IPS DF 4.7 (cell line): ENCODE data around the gene ZNF215.
"Not testable (repeated sequence)": the region's sequence is repeated elsewhere in the genome, so short reads cannot be mapped to it uniquely, and the experiment has no call there.

ENCODE experiments used
- DNase-seq: peaks from one replicate; pipeline ENCODE4 v3.0.0-alpha.2; 2013; ENCODE audit warnings: low spot score; ENCODE audit errors: extremely low read depth

Gene ZNF215

DNA sequence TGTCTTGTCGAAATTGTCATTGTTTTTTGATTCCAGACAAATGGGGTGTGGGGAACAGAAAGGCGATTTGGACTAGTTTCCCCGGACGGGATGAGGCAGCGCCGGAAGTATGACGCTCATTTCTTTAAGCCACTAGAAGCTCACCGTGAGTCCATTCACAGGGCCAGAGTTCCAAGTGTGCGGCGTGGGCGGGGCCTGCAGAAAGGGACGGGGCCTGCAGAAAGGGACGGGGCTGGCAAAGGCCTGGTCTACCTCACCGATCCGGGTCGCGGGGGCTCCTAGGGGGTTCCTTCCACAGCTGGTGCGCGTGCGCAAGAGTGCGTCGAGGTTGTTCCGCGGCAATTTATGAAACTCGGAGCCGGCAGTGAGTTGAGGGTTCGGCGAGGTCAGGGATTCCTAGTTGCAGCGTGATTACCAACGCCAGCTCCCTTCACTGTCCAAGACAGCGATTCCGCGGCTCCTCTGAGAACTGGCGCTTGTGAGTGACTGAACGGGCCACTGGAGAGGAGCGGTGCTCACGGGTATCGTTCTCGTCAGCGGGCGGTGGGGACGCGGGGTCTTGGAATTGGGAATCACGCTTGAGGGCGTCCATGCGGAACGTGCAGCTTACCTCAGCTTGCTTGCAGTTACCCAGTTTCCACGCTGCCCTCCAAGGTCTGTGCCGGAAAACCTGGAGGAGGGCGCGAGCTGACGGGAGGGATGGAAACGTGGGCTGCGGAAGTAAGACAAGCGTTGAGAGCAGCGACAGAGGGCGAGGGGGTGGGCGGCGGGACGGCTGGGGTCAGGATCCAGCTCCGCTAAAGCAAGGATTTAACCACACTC is at the start of gene ZNF215:
Gene ZNF215, plus strand, starts transcription at position 219 of the 822 bp plus-strand sequence. CDS start 5,847 bp downstream, outside the sequence.
- DNase-seq, result no peak

DNA sequence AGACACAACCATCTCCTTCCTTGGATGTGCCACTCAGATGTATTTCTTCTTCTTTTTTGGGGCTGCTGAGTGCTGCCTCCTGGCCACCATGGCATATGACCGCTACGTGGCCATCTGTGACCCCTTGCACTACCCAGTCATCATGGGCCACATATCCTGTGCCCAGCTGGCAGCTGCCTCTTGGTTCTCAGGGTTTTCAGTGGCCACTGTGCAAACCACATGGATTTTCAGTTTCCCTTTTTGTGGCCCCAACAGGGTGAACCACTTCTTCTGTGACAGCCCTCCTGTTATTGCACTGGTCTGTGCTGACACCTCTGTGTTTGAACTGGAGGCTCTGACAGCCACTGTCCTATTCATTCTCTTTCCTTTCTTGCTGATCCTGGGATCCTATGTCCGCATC is 49.3 kb upstream of the ZNF215 start:
- no peak for DNase-seq

DNA sequence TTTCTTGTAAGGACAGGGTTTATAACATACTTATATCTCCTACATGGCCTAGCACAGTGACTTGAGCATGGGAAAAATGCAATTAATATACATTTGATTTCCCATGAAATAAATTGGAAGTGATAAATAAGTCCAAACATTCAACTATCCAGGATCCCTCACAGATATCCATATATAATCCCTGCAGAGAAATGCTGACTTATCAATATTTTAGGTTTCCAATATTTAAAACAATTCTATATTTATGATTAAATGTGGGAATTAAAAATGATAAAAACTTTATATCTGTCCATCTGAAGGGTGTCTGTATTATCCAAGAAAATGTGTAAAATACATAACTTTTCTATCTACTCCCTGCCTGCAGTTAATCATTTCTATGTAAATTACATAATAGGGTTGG is 43.5 kb upstream of the ZNF215 start:
- no peak for DNase-seq

DNA sequence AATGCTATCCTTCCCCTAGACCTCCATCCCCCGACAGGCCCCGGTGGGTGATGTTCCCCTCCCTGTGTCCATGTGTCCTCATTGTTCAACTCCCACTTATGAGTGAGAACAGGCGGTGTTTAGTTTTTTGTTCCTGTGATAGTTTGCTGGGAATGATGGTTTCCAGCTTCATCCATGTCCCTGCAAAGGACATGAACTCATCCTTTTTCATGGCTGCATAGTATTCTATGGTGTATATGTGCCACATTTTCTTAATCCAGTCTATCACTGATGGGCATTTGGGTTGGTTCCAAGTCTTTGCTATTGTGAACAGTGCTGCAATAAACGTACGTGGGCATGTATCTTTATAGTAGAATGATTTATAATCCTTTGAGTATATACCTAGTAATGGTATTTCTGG is 38.5 kb upstream of the ZNF215 start:
- not testable (repeated sequence) for DNase-seq

DNA sequence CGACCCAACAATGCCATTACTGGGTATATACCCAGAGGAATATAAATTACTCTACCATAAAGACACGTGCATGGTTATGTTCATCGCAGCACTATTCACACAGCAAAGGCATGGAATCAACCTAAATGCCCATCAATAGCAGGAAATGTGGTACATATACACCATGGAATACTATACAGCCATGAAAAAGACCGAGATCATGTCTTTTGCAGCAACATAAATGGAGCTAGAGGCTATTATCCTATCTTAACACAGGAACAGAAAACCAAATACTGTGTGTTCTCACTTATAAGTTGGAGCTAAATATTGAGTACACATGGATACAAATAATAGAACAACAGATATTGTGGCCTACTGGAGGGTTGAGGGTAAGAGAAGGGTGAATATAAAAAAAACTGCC is 37.4 kb upstream of the ZNF215 start:
- DNase-seq, result no peak

DNA sequence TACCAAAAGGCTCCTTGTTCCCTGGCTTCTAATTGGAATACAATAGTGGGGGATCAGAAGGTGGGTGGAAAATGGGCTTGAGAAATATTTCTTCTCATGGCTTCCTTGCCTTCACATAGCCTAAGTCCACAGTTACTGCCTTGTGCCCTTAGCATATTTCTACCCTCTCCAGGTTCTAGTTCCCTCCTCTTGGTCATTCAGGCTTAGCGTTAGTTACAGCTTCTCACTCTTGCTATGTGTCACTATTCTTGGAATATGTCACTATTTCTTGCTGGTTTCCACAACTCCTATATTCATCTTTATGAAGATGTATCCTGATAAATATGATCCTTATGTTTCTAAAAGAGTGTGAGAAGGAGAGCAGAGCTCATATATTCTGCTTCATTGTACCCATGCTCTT is 36.4 kb upstream of the ZNF215 start:
- DNase-seq, result no peak

DNA sequence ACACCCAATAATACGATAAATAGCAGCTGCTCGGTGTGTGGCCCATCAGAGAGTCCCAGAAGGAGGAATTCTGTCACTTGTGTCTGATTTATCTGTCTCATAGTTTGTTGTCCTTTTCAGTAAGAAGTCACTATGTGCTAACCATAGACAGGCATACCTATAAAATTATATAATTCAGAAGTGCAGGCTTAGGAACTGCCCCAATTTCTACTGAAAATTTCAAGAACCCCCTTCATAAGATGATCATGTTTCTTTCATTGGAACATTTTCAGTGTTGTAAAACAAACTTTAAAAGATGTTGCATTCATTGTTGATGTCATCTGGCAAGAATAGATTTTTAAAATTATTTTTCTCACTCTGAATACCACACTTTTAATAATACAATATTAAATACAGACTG is 33.8 kb upstream of the ZNF215 start, which contains the start of gene OR2D2:
Gene OR2D2, minus strand, starts transcription at position 101 of the 400 bp plus-strand sequence. Its CDS starts 0 bp downstream, at position 101.
- no peak for DNase-seq

DNA sequence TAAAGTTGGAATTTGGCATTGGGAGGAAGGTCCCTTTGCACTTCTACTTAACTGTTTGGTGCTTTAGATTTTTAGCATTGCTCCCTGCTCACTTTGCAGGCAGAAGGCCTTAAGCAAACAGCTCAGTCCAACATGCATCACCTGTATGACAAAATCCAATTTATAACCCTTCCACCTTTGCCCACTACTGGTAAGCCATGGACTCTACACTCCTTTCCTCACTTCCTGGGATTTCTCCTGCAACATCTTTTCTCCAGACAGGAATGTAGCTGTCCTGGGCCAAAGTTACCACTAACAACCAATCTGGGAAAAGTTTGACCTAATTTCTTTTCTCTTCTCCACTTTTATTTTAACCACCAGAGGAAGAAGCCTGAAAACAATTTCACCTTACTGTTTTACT is 32.1 kb upstream of the ZNF215 start:
- DNase-seq, result no peak

DNA sequence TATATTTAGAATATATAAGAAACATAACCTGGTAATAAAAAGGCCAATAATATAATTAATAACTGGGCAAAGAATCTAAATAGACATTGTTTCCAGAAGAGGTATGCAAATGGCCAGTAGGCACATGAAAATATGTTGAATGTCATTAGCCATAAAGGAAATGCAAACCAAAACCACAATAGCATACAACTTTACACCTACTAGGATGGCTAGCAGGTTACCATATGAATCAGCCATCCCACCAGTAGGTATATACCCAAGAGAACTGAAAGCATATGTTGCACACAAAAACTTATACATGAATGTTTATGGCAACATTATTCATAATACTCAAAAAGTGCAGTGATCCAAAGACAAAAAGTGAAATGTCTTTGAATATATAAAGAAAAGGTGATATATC is 31.2 kb upstream of the ZNF215 start:
- no peak for DNase-seq

DNA sequence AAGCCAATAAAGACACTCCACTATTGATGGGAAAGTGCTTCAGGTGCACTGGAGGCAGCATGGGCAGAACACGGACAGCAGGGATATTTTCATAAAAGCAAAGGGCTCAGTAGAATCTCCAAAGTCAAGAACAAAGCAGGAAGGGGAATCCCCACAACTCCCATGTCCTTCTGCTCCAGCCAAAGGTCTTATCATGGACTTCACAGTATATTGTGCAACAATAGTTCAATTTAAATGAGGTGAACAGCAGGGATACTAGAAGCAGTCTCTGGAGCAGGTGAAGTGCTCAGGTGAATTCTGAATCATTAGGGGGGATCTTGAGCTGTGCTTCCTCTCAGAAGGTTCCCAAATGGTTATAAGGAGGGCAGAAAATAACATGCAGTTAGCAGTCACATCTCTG is 27.3 kb upstream of the ZNF215 start:
- no peak for DNase-seq

DNA sequence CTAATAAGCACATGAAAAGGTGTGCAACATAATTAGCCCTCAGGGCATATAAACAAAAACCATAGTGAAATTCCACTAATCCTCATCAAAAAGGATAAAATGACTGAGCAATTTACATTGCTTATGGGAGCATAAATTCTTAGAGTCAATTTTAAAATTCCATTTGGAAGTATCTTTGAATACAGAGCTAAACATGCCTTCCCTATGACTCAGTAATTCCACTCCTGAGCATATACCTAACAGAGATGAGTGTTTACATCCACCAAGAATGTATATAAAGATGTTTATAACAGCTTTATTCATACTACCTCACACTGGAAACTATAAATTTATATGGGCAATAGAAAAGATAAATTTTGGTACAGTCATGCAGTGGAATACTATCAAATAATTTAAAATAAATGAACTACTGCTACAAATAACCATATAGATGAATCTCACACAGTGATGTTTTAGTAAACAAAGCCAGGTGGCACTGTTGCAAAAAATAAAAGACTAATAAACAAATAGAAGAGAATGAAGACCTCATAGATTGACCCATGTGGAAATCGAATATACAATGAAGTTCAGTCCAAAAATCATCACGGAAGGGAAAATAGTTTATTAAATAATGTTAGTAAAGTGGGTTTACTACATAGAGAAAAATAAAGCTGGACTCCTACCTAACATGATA is 25.8 kb upstream of the ZNF215 start:
- no peak for DNase-seq

DNA sequence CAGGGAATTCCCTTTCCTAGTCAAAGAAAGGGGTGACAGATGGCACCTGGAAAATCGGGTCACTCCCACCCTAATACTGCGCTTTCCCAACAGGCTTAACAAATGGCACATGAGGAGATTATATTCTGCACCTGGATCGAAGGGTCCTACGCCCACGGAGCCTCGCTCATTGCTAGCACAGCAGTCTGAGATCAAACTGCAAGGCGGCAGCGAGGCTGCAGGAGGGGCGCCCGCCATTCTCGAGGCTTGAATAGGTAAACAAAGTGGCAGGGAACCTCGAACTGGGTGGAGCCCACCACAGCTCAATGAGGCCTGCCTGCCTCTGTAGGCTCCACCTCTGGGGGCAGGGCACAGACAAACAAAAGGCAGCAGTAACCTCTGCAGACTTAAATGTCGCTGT is 21.4 kb upstream of the ZNF215 start:
- not testable (repeated sequence) for DNase-seq

DNA sequence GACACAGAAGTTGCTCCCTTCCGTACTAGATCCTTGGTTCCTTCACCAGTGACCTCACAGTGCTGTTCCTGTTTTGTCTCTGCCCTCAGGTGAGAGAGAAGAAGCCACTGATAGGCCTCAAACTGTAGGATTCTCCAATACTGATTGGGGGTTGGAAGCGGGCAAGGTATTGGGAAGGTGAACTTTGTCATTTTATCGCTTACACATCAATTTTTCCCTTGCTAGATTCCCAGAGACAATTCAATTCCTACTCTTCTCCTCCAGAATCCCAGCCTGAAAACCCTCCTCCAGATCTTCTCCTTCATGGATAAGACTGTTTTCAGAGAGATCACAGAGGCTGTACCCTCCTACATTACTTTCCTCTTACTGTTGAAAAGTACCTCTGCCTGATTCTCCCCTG is 14.8 kb upstream of the ZNF215 start:
- no peak for DNase-seq

DNA sequence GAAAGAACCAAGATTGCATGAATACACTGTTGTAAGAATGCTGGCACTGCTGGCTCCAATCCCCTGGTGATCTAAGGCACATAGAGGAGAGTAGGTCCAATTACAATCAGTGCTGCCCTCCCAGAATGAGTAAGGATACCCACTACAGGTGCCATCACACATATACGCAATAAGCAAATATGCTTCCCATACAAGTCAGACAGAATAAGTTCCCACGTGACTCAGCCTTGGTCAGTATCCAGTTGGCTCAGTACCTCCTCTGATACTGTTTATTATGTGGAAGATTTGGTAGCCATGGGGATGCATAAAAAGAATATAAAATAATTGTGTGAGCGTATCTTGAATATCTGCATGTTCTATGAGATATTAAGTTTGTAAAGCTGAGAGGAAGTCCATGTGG is 14.3 kb upstream of the ZNF215 start:
- no peak for DNase-seq

DNA sequence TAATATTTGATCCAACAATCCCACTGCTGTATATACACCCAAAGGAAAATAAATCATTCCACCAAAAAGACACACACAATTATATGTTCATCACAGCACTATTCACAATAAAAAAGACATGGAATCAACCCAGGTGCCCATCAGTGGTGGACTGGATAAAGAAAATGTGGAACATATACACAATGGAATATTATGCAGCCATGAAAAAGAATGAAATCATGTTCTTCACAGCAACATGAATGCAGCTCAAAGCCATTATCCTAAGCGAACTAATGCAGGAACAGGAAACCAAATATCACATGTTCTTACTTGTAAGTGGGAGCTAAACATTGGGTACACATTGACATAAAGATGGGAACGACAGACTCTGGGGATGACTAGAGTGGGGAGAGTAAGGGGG is 6.5 kb upstream of the ZNF215 start:
- DNase-seq, result no peak

DNA sequence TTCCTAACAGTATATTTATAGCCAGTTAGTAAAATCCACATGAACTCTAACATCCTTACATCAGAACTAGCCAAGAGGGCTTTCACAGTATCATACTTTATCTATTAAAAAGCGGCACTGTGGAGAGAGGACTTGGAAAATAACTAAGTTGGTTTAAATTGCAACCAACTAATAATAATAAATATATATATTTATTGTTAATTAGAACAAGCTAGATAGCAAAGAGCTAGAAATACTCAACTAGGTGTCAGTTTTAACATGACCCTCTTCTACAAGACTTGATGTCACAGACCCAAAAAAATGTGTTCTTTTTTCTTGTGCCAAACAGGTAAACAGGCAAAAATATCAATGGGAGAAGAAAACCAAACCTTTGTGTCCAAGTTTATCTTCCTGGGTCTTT is 5.5 kb upstream of the ZNF215 start, which contains the start of gene OR2D3:
Gene OR2D3, plus strand, starts transcription at position 301 of the 400 bp plus-strand sequence. Its CDS starts 0 bp downstream, at position 301.
- DNase-seq, result no peak

DNA sequence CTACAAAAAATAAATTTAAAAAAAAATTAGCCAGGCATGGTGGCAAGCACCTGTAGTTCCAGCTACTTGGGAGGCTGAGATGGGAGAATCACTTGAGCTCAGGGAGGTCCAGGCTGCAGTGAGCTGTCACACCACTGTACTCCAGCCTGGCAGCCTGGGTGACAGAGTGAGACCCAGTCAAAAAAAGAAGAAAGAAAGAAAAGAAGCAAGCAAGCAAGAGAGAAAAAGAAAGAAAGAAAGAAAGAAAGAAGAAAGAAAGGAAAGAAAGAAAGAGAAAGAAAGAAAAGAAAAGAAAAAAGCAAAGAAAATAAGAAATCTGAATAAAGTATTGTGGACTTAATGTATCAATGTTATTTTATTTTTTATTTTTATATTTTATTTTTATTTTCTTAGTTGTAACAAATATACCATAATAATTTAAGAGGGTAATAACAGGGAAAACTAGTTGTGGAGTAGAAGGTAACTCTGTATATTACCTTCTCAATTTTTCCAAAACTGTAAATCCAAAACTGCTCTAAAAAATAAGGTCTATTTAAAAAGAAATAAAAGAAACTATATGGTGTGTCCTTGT is 1.1 kb upstream of the ZNF215 start:
- DNase-seq, result no peak

DNA sequence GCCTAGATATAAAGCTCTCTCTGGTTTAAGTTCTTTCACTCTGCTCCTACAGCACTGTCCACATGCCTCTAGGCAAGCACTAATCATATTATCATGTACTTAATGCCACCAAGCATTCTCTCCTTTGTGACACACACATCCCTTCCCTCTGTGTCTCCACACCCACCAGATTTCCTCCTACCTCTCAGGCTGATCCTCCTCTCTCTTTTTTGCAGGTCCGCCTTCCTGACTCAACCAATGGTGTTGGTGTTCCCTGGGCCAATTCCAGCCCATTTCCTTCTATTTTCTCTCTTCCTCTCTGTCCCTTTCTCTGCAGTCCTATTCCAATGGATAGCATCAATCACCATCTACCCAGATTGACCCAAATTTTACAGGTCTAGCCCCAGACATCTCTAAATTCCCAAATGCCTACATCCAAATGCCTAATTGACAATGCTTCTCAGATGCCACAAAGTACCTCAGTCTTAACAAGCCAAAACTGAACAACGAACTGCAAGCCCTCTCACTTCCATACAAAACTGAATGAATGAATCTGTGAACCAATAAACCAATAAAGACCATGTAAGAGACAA is 504 bp upstream of the ZNF215 start:
- no peak for DNase-seq

DNA sequence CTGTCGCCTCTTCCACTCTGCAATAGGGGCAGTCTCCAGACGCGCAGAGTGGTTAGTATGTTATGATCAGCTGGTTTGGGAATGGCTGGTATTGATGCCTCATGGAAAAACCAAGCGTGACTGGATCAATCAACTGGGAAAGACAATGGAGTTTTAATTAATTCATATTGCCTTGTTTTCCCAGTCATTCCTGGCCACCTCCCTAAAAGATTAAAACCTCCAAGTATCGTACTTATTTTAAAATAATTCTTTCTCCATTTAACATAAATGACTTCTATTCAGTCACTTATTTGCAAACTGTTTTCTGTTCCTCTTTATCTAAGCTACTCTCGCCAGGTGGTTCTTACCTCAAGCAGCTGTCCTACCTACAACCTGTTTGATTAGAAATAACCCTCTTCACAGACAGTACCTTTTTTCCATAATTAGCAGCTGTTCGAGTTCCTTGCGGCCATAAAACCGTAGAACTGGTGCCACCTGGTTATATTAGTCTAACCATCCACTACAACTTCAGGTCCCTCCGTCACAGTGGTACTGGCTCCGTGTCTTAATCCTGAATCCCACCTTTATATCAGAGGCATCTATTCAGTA is 898 bp downstream of the ZNF215 start:
- DNase-seq, result no peak

DNA sequence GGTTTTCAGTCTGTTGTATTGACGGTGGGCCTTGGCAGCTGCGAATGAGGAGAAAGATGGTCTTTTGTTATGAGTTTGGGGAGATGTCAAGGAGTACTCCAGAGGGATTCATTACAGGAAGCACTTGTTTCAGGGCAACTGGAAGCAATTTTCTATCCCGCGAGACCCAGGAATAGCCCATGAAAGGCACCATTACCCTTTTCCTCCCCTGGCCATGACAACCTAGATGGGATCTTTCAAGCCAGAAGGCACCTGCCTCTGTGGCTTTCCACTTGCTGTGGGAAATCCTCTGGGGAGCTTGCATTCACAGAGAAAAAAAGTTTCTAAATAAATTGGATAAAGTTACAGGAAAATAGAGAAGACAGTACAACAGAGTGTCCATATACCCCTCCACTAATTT is 2.7 kb downstream of the ZNF215 start:
- no peak for DNase-seq

DNA sequence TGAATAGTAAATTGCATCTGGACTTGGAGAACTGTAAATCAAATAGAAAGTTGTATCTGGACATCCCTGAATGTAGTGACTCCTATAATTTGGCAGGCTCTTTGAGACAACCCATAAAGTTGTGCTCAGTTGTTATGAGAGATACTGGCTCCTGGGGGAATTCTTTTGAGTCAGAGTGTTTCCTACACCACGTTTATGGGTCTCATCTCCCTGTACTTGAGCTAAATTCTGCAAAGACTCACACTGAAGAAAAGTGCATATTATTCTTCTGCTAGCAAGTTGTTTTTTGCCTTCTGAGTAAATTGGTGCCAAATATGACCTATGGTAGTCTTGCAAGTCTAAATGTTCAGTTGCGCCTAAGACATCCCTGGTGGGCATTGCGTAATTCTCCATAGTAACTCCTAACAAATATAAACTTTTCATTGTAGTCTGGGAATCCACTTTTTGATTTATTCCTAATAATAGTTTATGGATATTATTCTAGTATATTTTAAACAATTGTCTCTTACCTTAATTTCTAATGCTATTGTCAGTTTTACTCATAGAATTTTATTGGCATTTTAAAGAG is 5.0 kb downstream of the ZNF215 start:
- no peak for DNase-seq
